Right lung (tissue), 10 donors: Measurements from ENCODE around the gene CD164L2. TPM values are rescaled to one million over a fixed set of nuclear protein-coding genes. Genes with fewer than 3 reads are reported as not detected.
"Not testable (repeated sequence)": the region's sequence is repeated elsewhere in the genome, so short reads cannot be mapped to it uniquely, and the experiment has no call there.

Experiments
- DNase-seq, 2 donors: peaks; one replicate each; pipeline ENCODE4 v3.0.0-alpha.2; 2013
- long read RNA-seq, 8 donors: transcript quantifications; one replicate each; lab custom pipeline, GENCODE V29; 2026
- polyA plus RNA-seq, 5 donors: library from polyadenylated mRNA; unstranded; fragments of 120-200 nt; gene quantifications; one replicate each; pipeline versions ENCODE4 v1.2.1 to v1.2.3, GENCODE V29; 2013; ENCODE audit warnings: inconsistent platforms in 1 of 5, low replicate concordance in 1 of 5; ENCODE audit not compliant: insufficient read length in 5 of 5, insufficient read depth in 1 of 5

The CD164L2 gene
- polyA plus RNA-seq: 1 to 10 TPM in 4 of 5 donors, under 1 TPM in 1; 0.18 to 3.5 (median 1.6) TPM
- long read RNA-seq, donor 1, partial matches to known transcripts: 0 of 1 reads
- long read RNA-seq, donor 1, other reads (novel, unspliced or antisense): 0 of 1 reads
- long read RNA-seq, donor 2: 0 reads
- long read RNA-seq, donor 3, partial matches to known transcripts: 0 of 2 reads
- long read RNA-seq, donor 3, other reads (novel, unspliced or antisense): 0 of 2 reads
- long read RNA-seq, donor 4: 0 reads
- long read RNA-seq, donor 5, partial matches to known transcripts: 0 of 1 reads
- long read RNA-seq, donor 5, other reads (novel, unspliced or antisense): 0 of 1 reads
- long read RNA-seq, donor 6, partial matches to known transcripts: 0 of 1 reads
- long read RNA-seq, donor 6, other reads (novel, unspliced or antisense): 0 of 1 reads
- long read RNA-seq, donor 7, partial matches to known transcripts: 0 of 1 reads
- long read RNA-seq, donor 7, other reads (novel, unspliced or antisense): 0 of 1 reads
- long read RNA-seq, donor 8: 0 reads

GRCh38 chr1:27383039-27383605, at the start of gene CD164L2:
Gene CD164L2, minus strand, starts transcription at chr1:27383333. Its CDS starts 94 bp downstream, at chr1:27383239.
- DNase-seq: no peak

DNA sequence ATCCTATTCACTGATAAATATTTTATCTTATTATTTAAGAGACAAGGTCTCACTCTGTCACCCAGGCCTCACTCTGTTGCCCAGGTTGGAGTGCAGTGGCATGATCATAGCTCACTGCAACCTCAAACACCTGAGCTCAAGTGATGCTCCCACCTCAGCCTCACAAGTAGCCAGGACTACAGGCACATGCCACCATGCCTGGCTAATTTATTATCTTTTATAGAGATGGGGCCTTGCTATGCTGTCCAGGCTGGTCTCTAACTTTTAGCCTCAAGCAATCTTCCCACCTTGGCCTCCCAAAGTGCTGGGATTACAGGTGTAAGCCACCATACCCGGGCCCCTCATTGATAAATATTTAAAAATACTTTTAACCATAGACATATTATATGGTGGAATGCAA, 49.6 kb upstream of the CD164L2 start:
- DNase-seq: not testable (repeated sequence)

DNA sequence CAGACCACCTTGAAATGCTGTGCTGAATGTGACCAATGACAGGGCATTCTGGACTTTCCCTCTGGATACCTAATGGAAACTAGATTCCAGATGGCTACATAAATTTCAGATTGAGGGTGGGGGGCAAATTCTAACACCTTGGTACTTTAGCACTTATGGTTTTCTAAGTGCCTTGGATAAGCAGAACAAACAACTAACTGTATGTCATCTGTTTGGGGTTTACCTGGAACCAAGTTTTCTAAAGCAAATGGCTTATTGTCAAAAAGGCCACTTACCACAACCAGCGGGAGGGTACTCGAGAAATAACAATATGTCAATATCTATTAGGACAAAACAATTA, 48.4 kb upstream of the CD164L2 start:
- DNase-seq: no peak

- peak in 1 of 2 donors; percentile 41 for DNase-seq
These were observed 47.9 kb upstream of the CD164L2 start for GRCh38 chr1:27430903-27431600.

GRCh38 chr1:27429029-27429425, 45.9 kb upstream of the CD164L2 start:
- DNase-seq: no peak

DNA sequence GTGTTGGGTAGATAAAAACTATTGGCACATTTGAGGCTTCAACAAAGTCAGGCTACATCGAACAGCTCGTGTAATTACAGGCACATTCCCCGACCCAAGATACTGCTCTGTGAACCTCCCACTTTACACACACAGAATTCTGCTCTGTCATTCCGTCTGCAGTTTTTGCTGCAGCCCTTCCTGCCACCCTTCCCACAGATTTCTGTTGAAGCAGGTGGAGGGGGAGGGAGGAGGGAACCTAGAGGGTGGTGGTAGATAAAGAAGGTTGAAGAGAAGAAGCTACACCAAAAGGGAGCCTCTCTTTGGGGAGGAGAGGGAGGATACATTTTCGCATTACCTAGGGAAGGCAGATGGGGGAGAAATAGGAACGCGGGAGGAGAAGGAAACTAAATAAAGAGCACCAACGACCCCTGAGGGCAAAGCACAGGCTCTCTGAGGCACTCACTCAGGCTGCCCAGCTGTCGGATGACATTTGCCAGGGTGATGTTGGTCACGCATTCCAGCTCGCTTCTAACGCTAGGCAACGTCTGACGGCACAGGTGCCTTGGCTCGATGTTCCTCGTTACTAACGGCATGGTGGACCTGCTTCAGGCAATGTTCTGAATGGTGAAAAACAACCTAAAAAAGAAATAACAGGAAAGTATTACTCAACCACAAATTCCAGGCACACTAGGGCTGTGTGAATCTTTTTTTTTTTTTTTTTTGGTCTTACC, 45.3 kb upstream of the CD164L2 start:
- DNase-seq: no peak

DNA sequence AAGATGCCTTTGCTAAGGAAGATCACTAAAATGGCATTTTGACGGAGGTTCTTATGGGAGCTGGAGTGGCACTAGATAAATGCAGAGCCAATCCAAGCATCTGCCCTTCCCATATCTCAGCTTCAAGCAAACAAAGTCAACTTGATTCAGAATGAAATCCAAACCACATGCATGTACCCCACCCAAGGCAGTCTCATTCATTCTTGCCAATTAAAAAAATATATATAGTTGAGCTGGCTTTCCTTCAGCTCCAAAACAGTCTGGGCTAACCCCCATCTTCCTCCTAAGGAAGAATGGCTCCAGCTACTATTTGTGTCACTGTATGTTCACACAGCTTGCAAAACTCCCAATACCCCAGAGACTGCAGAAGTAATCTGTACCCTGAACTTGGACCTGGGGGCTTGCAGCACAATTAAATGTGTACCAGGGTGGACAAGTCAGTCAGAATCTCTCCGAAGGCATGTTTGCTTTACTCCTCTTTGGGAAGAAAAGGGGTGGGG, 44.7 kb upstream of the CD164L2 start:
- DNase-seq: no peak

DNA sequence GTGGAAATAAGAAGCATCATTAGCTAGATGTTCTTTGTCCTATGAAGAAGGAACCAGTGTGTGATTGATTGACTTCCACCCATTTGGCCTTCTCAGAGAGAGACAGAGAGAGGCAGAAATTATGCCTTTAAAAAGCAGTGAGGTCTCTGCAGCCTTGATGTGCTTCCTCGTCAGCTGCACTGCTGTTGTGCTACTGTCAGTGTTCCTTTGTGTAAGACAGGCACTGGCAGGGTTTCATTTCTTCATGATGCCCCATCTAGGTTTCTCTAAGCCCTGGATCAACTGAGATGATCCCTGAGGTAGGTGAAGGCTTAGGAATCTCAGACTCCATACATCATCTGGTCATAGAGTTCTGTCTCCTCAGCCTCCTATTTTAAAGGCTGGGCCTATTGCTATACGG, 44.2 kb upstream of the CD164L2 start:
- DNase-seq: no peak

GRCh38 chr1:27423709-27424108, 40.6 kb upstream of the CD164L2 start:
- no peak for DNase-seq

DNA sequence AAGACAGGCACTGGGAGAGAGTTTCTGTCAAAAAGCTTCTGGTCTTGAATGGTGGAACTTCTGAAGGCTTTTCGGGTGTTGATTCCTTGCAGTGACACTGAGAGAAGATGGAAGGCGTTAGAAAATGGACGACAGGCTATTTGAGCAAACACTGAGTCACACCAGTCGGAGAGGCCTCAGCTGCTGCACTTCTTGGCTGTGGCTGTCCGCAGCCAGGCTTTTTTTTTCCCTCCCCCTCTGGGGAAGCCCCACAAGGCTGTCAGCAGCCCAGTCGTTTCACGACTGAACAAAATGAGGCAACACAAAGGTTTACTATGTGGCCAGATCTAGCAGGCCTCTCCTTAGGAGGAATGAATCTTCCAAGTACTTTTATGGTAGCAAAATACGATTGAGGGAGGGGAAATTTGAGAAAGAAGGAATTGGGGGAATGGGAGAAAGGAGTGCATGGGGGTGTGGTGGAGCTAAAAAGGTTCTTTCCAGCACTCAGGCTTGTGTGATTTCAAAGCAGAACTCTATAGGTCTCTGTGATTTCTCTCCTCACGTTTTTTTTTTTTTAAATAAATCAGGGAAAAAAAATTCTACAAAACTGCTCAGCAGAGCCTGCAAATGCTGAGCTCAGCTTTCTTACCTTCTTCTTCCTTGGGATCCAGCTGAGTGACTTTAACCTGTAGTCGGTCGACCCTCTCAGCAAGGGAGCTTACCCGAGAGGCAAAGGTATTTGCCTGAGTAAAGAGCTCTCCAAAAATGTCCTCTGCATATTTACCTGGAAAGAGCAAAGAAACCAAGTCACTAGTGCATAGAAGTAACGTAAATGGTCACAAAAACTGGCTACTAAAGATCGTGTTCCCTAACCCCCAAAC, 35.4 kb upstream of the CD164L2 start:
- no peak for DNase-seq

GRCh38 chr1:27417713-27418112, 34.6 kb upstream of the CD164L2 start:
- DNase-seq: no peak

DNA sequence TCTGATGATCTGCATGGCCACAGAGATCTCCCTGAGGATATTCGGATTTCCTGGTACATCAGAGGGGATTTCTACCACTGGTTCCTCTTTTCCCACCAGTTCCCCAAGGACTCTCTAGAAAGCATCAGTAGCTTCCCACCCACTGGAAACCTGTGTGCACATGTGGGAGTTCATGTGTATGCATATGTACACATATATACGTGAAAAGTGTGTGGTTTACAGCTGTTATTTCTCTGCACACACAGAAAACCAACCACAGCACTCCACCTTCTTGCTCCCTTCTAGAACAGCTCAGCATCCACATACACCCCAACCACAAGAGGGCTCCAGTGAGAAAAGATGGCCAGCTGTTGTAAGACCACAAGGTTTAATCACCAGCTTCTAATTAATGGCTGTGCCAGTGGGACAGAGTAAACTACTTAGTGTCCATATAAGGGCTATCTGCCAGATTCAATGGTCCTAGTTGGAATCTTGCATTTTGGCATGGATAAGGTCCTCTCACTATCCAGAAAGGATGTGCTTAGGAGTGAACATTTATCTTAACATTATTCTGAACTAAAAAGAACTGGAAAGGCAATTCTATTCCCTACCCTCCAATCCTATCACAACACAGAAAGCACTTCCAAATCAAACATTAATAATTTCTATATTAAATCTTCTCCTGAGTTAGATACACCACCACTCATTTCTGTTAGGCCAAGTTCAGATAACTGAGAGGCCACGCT, 33.4 kb upstream of the CD164L2 start:
- DNase-seq: no peak

- DNase-seq: no peak
These were observed 31.0 kb upstream of the CD164L2 start for GRCh38 chr1:27414091-27414490.

- DNase-seq: no peak
These were observed 29.9 kb upstream of the CD164L2 start for GRCh38 chr1:27413004-27413403.

DNA sequence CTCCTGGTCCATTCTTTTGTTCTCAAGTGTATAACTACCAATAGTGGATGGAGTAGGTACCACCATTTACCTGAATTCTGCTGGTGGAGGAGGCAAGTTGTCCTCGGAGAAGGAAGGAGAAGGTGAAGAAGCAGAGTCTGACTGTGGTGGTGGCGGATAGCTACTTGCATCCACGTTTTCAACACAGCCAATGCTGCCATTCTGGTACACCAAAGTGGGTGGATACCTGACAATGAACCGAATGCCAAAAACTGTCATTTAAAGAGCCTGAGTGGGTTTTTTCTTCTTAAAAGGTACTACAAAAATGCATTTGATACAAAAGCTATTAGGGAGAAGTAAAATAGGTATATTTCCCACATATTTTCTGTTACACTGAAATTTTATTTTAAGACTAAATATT, 29.4 kb upstream of the CD164L2 start:
- DNase-seq: no peak

DNA sequence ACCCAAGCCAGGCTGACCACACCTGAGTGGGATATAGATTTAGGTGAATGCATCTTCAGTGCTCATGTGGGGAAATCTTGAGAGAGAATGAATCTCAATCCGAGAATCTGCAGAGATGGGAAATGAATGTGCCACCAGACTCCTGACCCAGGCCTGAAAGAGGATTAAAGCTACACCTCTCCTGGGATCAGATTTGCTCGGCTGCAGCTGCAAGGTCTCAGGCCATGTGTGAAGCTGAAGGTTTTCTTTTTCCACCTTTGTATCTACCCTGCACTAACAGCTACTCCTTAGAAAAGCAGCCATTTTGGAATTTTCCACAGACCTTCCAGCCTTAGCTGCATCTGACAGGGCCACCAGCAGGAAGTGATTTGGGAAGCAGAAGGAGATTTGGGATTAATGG, 27.6 kb upstream of the CD164L2 start:
- DNase-seq: no peak

- no peak for DNase-seq
These were observed 26.5 kb upstream of the CD164L2 start for GRCh38 chr1:27409669-27410068.

DNA sequence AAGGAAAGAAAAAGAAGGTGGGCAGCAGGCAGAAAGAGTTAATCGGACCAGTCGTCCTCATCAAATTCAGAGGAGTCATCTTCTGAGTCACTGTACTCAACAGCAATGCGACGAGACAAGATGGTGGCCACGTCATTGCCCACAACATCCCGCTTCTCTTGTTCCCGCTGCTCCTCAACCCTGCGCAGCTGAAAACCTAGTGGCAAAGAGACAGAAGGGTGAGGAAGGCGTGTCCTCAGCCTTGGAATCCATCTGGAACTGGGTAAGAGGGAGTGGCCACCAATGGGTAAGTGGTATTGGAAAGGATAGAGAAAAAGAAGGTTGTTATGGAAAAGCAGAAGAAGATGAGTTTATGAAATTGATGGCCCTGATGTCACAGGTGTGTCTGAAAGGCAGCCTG, 25.0 kb upstream of the CD164L2 start:
- no peak for DNase-seq

DNA sequence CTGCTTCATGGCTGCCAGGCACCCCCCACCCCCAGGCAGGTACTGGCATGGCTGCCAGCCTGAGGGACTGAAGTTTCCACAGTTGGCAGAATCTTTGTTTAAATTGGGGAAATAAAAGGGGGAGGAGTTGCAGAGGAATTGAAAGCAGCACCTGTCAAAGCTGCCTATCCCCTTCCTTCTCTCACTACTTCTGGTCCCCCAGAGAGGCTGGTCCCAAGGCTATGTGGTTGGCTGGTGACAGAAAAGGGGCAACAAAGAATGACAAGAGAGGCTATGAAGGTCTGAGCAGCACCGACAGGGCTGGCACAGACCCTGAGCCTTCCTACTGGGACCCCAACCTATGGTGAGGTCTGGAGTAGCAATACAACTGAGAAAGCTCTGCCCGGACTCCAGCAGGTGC, 23.7 kb upstream of the CD164L2 start:
- not testable (repeated sequence) for DNase-seq

DNA sequence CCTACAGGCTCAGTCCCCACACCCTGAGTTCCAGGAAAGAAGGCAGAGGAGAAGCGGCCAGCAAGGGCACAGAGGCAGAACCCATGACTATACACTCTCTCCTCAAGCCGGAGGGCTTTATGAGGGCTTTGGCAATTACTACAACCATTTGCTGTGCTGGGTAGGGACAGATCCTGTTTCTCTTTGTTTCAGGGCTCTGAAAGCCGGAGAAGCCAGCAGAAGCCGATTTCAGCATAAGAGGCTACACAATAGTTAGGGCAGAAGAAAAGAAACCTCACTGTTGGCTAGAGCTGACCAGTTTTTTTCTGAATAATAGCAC, 23.2 kb upstream of the CD164L2 start:
- no peak for DNase-seq
